Measurements from ENCODE around the gene SMAD2.

GRCh38 chr18:47953471-47953931 lies 23.0 kb upstream of the SMAD2 start:
- TF ChIP-seq CTCF (IDR thresholded peaks at IDR 0.05; ENCODE audit: low read depth, low read length): no peak
- TF ChIP-seq EZH2phosphoT487 (IDR thresholded peaks at IDR 0.05; ENCODE audit: low read depth): no peak
